ENCODE measurements around the gene OR7C1. TPM values are rescaled to one million over a fixed set of nuclear protein-coding genes. Genes with fewer than 3 reads are reported as not detected.

The OR7C1 gene
- total and polyA plus RNA-seq, 12 donors, result 0.01 to 0.07 (median 0.02) TPM; not detected in 7

DNA sequence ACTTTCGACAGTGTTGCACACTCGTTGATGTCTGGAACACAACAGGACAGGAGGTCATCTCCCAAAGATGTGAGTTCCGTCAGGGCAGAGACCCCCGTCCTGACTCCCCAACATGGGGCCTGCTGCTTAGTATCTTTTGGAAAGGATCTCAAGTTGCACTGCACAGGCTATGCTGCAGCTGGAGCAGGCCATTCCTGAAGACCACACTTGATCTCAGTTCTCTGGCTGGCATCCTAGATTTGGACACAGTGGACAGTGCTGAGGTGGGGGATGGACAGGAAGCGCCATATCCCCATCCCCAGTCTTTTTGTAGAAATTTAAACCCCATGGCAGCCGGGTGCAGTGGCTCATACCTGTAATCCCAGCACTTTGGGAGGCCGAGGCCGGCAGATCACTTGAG lies 62.5 kb downstream of the OR7C1 start:
- peaks cover 0 to 12% (median 0%) of the 10 kb centered on the region in 9 donors for H3K4me1 ChIP-seq
- no peak for ATAC-seq
- TF ChIP-seq, protein P1, sequence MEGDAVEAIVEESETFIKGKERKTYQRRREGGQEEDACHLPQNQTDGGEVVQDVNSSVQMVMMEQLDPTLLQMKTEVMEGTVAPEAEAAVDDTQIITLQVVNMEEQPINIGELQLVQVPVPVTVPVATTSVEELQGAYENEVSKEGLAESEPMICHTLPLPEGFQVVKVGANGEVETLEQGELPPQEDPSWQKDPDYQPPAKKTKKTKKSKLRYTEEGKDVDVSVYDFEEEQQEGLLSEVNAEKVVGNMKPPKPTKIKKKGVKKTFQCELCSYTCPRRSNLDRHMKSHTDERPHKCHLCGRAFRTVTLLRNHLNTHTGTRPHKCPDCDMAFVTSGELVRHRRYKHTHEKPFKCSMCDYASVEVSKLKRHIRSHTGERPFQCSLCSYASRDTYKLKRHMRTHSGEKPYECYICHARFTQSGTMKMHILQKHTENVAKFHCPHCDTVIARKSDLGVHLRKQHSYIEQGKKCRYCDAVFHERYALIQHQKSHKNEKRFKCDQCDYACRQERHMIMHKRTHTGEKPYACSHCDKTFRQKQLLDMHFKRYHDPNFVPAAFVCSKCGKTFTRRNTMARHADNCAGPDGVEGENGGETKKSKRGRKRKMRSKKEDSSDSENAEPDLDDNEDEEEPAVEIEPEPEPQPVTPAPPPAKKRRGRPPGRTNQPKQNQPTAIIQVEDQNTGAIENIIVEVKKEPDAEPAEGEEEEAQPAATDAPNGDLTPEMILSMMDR (IDR thresholded peaks at IDR 0.05), result no peak
- H3K27ac ChIP-seq, result no peak overlapping the region
- H3K4me3 ChIP-seq, result no peak overlapping the region
- intact Hi-C loops (cut with DNase I), result no loop called here
- peaks cover 0 to 44% (median 30%) of the 10 kb centered on the region in 7 donors for H3K27me3 ChIP-seq
- peaks cover 0 to 57% (median 0%) of the 10 kb centered on the region in 9 donors for H3K36me3 ChIP-seq
- 82 to 83% methylated on average over 8 of the region's 8 CpGs for WGBS, 2 donors
- no peak for DNase-seq
- H3K9me3 ChIP-seq, result no peaks in the 10 kb centered on the region

DNA sequence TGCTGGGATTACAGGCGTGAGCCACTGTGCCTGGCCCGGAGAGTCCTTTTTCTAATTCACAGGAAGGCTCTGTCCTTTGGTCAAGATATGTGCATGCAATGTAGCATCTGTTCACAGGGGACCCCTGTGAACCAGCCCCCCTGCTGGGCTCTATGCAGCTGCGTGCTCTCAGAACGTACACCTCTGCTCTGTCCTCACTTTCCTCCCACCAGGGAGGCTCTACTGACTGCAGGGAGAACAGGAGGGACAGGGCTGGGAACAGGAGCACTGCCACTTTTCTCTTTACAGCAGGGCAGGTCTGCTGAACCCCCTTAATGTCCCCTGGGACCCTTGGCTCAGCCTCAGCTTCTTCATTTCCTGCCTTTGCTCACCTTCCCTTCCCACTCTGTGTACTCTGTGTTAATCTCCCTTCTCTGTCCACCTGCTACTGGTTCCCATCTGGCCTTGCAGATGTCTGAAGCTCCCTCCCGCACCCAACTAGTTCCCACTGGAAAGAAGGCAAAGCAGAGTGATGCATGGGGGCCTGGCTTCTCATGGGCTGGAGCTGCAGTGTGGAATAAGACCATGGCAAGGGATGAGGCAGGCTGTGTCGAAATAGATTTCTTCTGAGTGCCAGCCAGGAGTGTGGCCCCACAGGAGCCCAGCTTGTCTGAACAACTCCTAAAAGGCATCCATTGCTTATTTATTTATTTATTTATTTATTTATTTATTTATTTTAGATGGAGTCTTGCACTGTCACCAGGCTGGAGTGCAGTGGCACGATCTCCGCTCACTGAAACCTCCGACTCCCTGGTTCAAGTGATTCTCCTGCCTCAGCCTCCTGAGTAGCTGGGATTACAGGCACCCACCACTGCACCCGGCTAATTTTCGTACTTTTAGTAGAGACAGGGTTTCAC lies 63.8 kb downstream of the OR7C1 start:
- H3K27me3 ChIP-seq, result peaks cover 0 to 36% (median 19%) of the 10 kb centered on the region in 7 donors
- TF ChIP-seq, protein P1 (IDR thresholded peaks at IDR 0.05), result no peak
- DNase-seq (no peak), ATAC-seq (no peak)
- no peak overlapping the region for H3K4me3 ChIP-seq
- 65 to 73% methylated on average over 11 of the region's 11 CpGs for WGBS, 2 donors
- no peaks in the 10 kb centered on the region for H3K9me3 ChIP-seq
- H3K4me1 ChIP-seq, result peaks cover 0 to 8% (median 0%) of the 10 kb centered on the region in 9 donors
- H3K36me3 ChIP-seq, result peaks cover 0 to 59% (median 0%) of the 10 kb centered on the region in 9 donors
- H3K27ac ChIP-seq, result no peak overlapping the region
- intact Hi-C loops (cut with DNase I), result no loop called here

DNA sequence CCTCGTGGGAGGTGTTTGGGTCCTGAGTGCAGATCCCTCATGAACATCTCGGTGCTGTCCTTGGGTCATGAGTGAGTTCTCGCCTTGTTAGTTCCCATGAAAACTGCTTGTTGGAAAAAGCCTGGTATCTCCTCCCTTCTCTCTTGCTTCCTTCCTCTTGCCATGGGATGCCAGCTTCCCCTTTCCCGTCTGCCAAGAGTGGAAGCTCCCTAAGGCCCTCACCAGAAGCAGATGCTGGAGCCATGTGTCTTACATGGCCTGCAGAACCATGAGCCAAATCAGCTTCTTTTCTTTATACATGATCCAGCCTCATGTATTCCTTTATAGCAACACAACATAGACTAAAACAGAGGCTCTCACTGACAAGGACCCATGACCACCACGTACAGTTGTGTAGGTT lies 64.8 kb downstream of the OR7C1 start:
- no peak overlapping the region for H3K4me3 ChIP-seq
- TF ChIP-seq, protein P1 (IDR thresholded peaks at IDR 0.05), result no peak
- H3K4me1 ChIP-seq, result peaks cover 0 to 5% (median 0%) of the 10 kb centered on the region in 9 donors
- H3K27ac ChIP-seq, result no peak overlapping the region
- H3K9me3 ChIP-seq, result no peaks in the 10 kb centered on the region
- 71 to 81% methylated on average over 5 of the region's 5 CpGs for WGBS, 2 donors
- no peak for ATAC-seq
- peaks cover 0 to 67% (median 0%) of the 10 kb centered on the region in 9 donors for H3K36me3 ChIP-seq
- intact Hi-C loops (cut with DNase I), result no loop called here
- no peak for DNase-seq
- H3K27me3 ChIP-seq, result peaks cover 0 to 25% (median 9%) of the 10 kb centered on the region in 7 donors

DNA sequence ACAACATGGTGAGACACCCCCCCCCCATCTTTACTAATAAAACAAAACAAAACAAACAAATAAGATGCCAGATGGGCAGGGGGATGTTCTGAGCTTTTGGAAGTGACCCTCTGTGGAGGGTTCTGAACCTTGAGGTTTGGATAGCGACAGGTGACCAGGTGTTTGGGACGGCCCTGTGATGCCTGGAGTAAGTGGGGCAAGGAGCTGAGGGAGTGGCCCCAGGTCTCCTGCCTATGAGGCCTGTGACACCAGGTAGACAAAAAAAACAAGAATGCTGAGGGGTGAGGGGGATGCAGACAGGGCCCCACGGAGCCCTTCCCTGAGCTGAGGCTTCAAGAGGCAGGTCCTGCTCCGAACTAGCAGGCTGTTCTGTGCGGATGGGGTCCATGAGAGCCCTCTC lies 65.8 kb downstream of the OR7C1 start:
- no peak overlapping the region for H3K27ac ChIP-seq
- DNase-seq (no peak), ATAC-seq (no peak)
- peaks cover 0 to 17% (median 3%) of the 10 kb centered on the region in 7 donors for H3K27me3 ChIP-seq
- TF ChIP-seq, protein P1 (IDR thresholded peaks at IDR 0.05), result no peak
- no peaks in the 10 kb centered on the region for H3K4me1 ChIP-seq
- 84 to 91% methylated on average over 5 of the region's 5 CpGs for WGBS, 2 donors
- H3K9me3 ChIP-seq, result no peaks in the 10 kb centered on the region
- intact Hi-C loops (cut with DNase I), result loop anchor here in 1 of 10 donors (10.0 kb wide), 1 partner anchor 374 kb away; no protein-coding TSS in a partner anchor
- H3K4me3 ChIP-seq, result no peak overlapping the region
- peaks cover 0 to 76% (median 0%) of the 10 kb centered on the region in 9 donors for H3K36me3 ChIP-seq

Data from heart right ventricle (tissue), 16 donors.